HCT116 (cell line): ENCODE measurements around the gene RAG1. TPM values are rescaled to one million over a fixed set of nuclear protein-coding genes. Genes with fewer than 3 reads are reported as not detected.

Source experiments
- CEBPB ChIP-seq: IDR thresholded peaks from 2 replicates; pipeline ENCODE4 v1.6.1; 2012; ENCODE audit warnings: low read depth
- CTCF ChIP-seq, 3 experiments: fragments of 200-600 bp in 1 of 3; sonication (generic) in 1 of 3; IDR thresholded peaks in 2 of 3; conservative IDR thresholded peaks in 1 of 3; 2 replicates each; pipeline ENCODE4 v1.5.1; 2012 to 2017; ENCODE audit warnings: low read depth in 2 of 3, low read length in 2 of 3, antibody characterized with exemption in 1 of 3, borderline replicate concordance in 1 of 3, control low read depth in 1 of 3, mild to moderate bottlenecking in 1 of 3, mixed read lengths in 1 of 3, mixed run types in 1 of 3, moderate library complexity in 1 of 3; ENCODE audit not compliant: insufficient read depth in 1 of 3
- EGR1 ChIP-seq: IDR thresholded peaks from 2 replicates; pipeline ENCODE4 v1.6.1; 2012; ENCODE audit warnings: low read depth
- ELF1 ChIP-seq: IDR thresholded peaks from 2 replicates; pipeline ENCODE4 v1.6.1; 2012; ENCODE audit warnings: low read depth, borderline replicate concordance
- EZH2phosphoT487 ChIP-seq: fragments of 200-600 bp; IDR thresholded peaks from 2 replicates; pipeline ENCODE4 v1.6.1; 2018; ENCODE audit warnings: antibody characterized with exemption, borderline replicate concordance
- JUND ChIP-seq: IDR thresholded peaks from 2 replicates; pipeline ENCODE4 v1.6.1; 2012
- RAD21 ChIP-seq: IDR thresholded peaks from 2 replicates; pipeline ENCODE4 v1.6.1; 2012; ENCODE audit warnings: low read depth, mild to moderate bottlenecking
- SIN3A ChIP-seq: IDR thresholded peaks from 2 replicates; pipeline ENCODE4 v1.6.1; 2012; ENCODE audit warnings: low read depth
- SP1 ChIP-seq: IDR thresholded peaks from 2 replicates; pipeline ENCODE4 v1.6.1; 2012; ENCODE audit warnings: low read depth
- SRF ChIP-seq: IDR thresholded peaks from 2 replicates; pipeline ENCODE4 v1.6.1; 2012; ENCODE audit warnings: low read depth
- TCF7L2 ChIP-seq: IDR thresholded peaks from 2 replicates; pipeline ENCODE4 v1.7.0; 2011; ENCODE audit warnings: borderline replicate concordance, inconsistent platforms; ENCODE audit not compliant: insufficient read depth, insufficient read length; ENCODE audit errors: extremely low read depth
- ZBTB33 ChIP-seq: IDR thresholded peaks from 2 replicates; pipeline ENCODE4 v1.6.1; 2011; ENCODE audit warnings: mild to moderate bottlenecking, low read length, moderate library complexity; ENCODE audit not compliant: insufficient replicate concordance; ENCODE audit errors: extremely low read depth
- total RNA-seq: library from RNA; stranded (reverse); gene quantifications from one replicate; pipeline ENCODE4 v1.2.1, GENCODE V29; 2021; ENCODE audit not compliant: unreplicated experiment

The RAG1 gene
- total RNA-seq, 1 experiment from 2014 or later = 0.54 TPM

GRCh38 chr11:36594316-36594989, 26.6 kb downstream of the RAG1 start, which contains the start of gene IFTAP (continued):
- TF ChIP-seq ZBTB33 (no peak), EZH2phosphoT487 (no peak), SIN3A (peak; percentile 28; the same call in 1 of the 2 replicates), TCF7L2 (peak; percentile 39), SRF (peak; percentile 79), CEBPB (peak; percentile 57; the same call in 1 of the 2 replicates), RAD21 (peak; percentile 2; the same call in 1 of the 2 replicates), CTCF (IDR thresholded peaks at IDR 0.05 in 2 of 3, conservative IDR thresholded peaks at IDR 0.05 in 1 of 3; ENCODE audit: borderline replicate concordance in 1 of 3, insufficient read depth in 1 of 3, low read depth in 2 of 3, low read length in 2 of 3) (no peak), JUND (0 out of 2 replicates have a peak, but pooled peaks have one; percentile 8), EGR1 (no peak), SP1 (peak; percentile 70), ELF1 (peak; percentile 68)
- TF ChIP-seq, all 23 proteins: peak for 13
